ENCODE results near the gene HS3ST1.

- TF ChIP-seq GATA2 (IDR thresholded peaks at IDR 0.05; ENCODE audit: low read depth, low read length), result no peak
- no peak for TF ChIP-seq GATA3 (IDR thresholded peaks at IDR 0.05; ENCODE audit: low read depth, low read length)
Observed at GRCh38 chr4:11470438-11471045, 41.8 kb upstream of the HS3ST1 start.

Data from SH-SY5Y (cell line).